ENCODE results near the gene RELB.
"Not testable (repeated sequence)": the region's sequence is repeated elsewhere in the genome, so short reads cannot be mapped to it uniquely, and the experiment has no call there.

Gene RELB, protein sequence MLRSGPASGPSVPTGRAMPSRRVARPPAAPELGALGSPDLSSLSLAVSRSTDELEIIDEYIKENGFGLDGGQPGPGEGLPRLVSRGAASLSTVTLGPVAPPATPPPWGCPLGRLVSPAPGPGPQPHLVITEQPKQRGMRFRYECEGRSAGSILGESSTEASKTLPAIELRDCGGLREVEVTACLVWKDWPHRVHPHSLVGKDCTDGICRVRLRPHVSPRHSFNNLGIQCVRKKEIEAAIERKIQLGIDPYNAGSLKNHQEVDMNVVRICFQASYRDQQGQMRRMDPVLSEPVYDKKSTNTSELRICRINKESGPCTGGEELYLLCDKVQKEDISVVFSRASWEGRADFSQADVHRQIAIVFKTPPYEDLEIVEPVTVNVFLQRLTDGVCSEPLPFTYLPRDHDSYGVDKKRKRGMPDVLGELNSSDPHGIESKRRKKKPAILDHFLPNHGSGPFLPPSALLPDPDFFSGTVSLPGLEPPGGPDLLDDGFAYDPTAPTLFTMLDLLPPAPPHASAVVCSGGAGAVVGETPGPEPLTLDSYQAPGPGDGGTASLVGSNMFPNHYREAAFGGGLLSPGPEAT

GRCh38 chr19:45001087-45001739, at the start of gene RELB:
TSS of gene RELB (plus strand) at chr19:45001464. CDS start at chr19:45001580, 116 bp downstream.
- peak; percentile 99 for DNase-seq

GRCh38 chr19:44954278-44954648, 47.0 kb upstream of the RELB start:
- no peak for DNase-seq

- DNase-seq: peak; percentile 97
These were observed 46.4 kb upstream of the RELB start, which contains the start of gene CLPTM1 for GRCh38 chr19:44954649-44955504. TSS of gene CLPTM1 (plus strand) at chr19:44955380. CDS start at chr19:44955396, 16 bp downstream.

DNA sequence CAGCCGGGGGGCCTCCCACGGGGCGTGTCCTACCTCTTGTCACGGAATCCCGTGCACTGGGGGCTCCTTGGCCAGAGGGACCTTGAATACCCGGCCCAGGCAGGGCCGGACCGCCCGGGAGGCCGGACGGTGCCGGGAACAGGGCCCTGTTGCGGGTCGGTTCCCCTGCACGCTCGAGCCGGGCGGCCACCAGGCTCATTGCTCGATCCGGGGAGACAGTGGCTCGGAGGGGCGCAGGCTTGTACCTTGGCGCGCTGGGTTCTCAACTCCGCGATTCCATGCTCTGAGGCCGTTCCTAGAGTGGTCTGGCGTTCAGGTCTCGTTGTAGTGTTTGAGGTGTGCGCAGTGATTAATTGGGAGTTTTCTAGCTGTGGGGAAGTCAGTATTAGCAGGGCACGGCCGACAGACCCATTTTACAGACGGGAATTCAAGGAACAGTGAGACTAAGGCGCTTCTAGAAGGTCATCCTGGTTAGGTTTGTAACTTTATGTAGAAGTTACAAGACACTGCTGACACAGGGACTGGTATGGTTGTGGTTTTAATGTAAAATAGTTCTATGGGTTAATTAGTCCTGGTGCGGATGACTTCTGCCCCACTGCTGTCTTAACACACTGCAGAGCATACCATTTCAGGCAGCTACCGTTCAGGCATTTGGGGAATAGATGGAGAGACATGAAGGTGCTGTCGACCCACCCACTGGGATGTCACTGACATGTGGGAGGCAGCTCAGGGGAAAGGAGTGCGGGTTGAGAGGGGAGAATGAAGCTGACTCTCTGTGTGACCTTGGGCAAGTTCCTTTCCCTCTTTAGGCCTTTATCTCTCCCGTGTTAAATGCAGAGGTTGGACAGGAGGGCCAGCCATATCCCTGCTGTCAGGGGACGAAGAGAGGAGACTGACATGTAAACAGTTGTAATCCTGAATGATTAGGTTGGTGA, 45.5 kb upstream of the RELB start:
- DNase-seq: peak; percentile 28

DNA sequence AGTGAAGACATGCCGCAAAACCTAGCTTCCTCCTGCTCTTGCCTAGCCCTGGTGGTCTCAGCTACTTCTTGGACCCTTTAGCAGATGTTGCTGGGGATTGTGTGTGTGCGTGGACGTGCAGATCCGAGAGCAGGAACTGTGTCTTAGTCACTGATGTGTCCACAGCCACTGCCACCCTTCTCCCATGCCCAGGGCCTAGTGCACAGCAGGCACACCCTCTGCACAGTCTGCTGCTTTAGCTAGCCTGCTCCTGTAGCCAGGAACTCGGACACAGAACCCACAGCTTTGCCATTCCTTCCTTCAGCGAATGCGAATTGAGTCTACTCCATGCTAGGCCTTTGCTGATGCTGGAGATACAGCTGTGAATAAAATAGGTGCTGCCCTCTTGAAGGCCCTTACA, 43.7 kb upstream of the RELB start:
- no peak for DNase-seq

GRCh38 chr19:44958090-44958489, 43.2 kb upstream of the RELB start:
- no peak for DNase-seq

- DNase-seq: no peak
These were observed 41.6 kb upstream of the RELB start for GRCh38 chr19:44959691-44960090.

DNA sequence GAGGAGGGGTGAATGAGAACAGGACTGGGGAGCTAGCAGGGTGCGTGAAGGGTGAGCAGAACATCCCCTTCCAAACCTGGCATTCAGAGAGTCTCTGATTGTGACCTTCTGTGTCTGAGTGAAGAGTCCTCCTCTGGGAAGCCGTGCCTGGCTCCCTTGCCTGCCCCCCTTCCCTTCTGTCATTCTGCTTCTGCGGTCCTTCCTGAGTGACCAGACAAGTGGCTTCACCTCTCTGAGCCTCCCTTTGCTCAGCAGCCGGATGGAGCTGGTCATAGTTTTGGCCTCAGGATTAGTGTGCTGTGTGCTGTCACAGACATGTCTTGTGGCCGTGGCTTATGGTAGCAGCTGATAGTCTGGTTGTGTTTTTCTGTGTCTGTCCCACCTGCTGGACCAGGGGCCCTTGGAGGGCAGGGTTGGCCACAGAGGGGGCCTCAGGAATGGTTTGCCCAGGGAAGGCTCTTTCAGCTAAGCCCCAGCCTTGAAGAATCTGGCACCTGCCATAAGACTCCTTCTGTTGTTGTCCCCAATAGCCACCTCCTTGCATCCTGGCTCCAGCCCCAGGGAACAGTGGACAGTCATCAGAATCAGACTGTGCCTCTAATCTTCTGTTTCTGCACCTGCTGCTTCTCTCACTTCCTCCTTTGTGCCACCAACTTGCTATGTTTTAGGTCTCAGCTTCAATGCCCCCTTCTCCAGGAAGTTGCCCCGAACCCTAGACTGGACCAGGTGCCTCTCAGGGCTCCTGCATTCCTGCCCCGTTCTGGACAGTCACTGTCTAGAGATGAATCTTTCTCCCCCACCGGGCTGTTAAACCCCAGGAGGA, 40.1 kb upstream of the RELB start:
- DNase-seq: no peak

DNA sequence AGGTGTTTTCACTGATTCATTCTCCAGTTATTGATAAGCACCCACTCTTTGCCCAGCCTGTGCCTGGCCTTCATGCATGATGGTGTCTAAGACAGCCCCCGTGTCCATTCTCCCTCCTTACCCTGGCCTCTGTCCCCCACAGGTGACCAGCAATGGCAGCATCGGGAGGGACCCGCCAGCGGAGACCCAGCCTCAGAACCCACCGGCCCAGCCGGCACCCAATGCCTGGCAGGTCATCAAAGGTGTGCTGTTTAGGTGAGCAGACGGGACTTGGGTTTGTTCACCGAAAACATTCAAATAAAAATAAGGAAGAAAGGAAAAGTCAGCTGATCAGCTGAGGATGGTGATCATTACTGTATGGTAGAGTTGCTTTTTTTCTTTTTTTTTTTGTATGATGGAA, 39.4 kb upstream of the RELB start:
- no peak for DNase-seq

DNA sequence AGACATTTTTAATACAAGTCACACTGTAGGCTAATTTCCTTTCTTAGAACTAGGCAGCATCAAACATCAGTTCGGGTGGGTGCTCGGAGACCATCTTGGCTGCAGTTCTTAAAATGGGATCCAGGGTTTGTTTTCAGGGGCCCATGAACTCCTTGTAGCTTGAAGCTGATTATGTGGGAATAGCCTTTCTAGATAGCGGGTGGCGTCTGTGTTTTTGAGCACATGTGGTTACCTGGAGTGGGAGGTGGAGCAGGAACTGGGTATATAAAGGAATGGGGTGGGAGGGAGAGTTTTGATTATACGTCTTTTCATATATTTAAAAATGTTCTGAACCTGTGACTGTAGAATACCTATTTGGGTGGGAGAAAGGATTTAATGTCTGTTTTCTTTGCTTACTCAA, 33.1 kb upstream of the RELB start:
- DNase-seq: no peak

DNA sequence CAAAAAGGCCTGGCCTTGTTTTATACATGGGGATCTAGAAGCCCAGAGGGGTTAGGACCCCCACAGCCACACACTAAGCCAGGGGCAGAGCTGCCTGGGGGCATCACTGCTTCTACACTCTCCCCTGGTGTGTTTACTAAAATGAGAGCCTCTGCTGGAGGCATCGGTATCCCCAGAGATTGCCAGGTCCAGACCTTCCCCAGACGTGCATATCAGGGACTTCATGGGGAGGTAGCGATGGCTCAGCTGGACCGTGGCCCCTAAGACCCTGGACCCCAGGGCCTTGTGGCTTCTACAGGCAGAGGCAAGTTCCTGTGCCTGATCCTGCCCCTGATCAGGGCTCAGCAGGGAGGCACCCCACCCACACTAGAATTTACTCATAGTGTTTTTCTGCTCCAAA, 32.6 kb upstream of the RELB start:
- no peak for DNase-seq

DNA sequence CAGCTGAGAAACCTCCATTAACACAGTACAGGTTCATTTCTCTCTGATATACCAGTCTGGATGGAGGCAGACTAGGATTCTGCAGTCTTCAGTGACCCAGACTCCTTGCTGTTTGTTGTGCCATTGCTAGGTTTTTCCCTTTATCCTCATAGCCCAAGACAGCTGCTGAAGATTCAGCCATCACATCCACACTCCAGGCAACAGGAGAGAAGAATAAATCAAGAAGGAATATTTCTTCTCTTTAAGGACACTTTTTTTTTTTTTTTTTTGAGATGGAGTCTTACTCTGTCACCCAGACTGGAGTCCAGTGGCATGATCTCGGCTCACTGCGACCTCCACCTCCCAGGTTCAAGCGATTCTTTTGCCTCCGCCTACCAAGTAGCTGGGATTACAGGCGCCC, 31.8 kb upstream of the RELB start:
- no peak for DNase-seq

- DNase-seq: not testable (repeated sequence)
These were observed 29.8 kb upstream of the RELB start for GRCh38 chr19:44971451-44971850.

DNA sequence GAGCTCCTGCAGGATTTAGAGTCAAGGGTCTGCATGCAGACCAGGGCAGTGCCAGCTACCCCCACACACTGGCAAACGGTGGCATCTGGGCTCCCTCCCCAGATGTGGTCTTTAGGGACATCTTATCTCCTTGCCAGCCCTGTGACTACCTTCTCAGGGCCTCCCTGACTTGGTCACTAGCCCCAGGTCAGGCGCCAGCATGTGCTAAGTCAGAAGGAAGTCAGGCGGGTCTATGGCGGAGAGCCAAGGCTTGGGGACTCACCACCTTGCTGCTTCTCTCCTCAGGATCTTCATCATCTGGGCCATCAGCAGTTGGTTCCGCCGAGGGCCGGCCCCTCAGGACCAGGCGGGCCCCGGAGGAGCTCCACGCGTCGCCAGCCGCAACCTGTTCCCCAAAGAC, 28.5 kb upstream of the RELB start:
- no peak for DNase-seq

GRCh38 chr19:44973982-44974735, 27.1 kb upstream of the RELB start:
- no peak for DNase-seq

DNA sequence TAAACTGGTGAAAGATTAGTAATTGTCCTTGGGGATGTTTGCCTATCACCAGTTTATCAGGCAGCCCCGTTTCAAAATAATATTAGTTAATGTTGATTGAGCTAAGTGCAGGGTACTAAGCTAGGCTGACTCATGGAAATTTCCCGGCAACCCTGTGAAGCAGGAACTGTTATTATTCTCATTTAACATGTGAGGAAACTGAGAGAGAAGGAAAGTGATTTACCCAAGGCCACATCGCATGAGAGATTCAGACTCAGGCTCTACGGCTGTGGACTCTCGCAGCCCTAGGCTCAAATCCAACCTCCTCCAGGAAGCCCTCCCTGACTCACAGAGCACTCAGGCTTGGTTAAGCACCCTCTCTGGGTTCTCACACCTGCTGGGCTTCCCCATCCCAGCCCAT, 26.4 kb upstream of the RELB start:
- no peak for DNase-seq

GRCh38 chr19:44975444-44975843, 25.8 kb upstream of the RELB start:
- DNase-seq: no peak

GRCh38 chr19:44984005-44984404, 17.3 kb upstream of the RELB start:
- DNase-seq: no peak

GRCh38 chr19:44985445-44985844, 15.8 kb upstream of the RELB start:
- no peak for DNase-seq

DNA sequence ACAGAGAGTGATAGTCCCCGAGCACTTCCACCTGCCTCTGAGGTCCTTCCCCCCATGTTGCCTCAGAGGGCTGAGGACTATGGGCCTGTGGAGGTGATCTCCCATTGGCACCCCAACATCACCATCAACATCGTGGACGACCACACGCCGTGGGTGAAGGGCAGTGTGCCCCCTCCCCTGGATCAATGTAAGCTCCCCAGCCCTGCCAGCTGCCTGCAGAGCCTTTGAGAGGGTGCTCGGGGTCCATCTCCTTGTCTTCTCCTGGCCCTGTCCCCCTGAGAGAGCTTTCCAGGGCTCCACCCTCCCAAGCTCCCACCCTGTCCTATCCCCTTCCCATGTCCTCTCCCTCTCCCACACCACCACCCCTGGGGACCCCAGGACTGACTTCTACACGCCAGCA, 14.9 kb upstream of the RELB start:
- DNase-seq: no peak

All from stimulated activated CD8-positive, alpha-beta memory T cell treated with anti-CD3 and anti-CD28 coated beads, Interleukin-4, amount 100 ng/mL, for 48 hours (primary cell).